NCI-H2029 treated with DMSO at 0.1 percent for 48 hours (cell line): ENCODE measurements around the gene TXNRD1.
"Not testable (repeated sequence)": the region's sequence is repeated elsewhere in the genome, so short reads cannot be mapped to it uniquely, and the experiment has no call there.

ENCODE experiments used
- DNase-seq: peaks from one replicate; lab custom pipeline; 2025; lab: John Stamatoyannopoulos, UW

The TXNRD1 gene

GRCh38 chr12:104323899-104324298 lies 108.3 kb downstream of the TXNRD1 start:
- DNase-seq: no peak

GRCh38 chr12:104328278-104328677 lies 112.7 kb downstream of the TXNRD1 start:
- not testable (repeated sequence) for DNase-seq

GRCh38 chr12:104328790-104329189 lies 113.2 kb downstream of the TXNRD1 start:
- no peak for DNase-seq

GRCh38 chr12:104329707-104330532 lies 114.3 kb downstream of the TXNRD1 start:
- DNase-seq: no peak

- no peak for DNase-seq
Measured at GRCh38 chr12:104331376-104331775, 115.8 kb downstream of the TXNRD1 start.

GRCh38 chr12:104332273-104332672 lies 116.7 kb downstream of the TXNRD1 start:
- not testable (repeated sequence) for DNase-seq

- no peak for DNase-seq
Measured at GRCh38 chr12:104333692-104334255, 118.2 kb downstream of the TXNRD1 start.

GRCh38 chr12:104334581-104334980 lies 119.0 kb downstream of the TXNRD1 start:
- no peak for DNase-seq

- no peak for DNase-seq
Measured at GRCh38 chr12:104336115-104336514, 120.5 kb downstream of the TXNRD1 start.

- DNase-seq: no peak
Measured at GRCh38 chr12:104337030-104337558, 121.5 kb downstream of the TXNRD1 start.

- no peak for DNase-seq
Measured at GRCh38 chr12:104339663-104340062, 124.1 kb downstream of the TXNRD1 start.

GRCh38 chr12:104340177-104340576 lies 124.6 kb downstream of the TXNRD1 start:
- no peak for DNase-seq

GRCh38 chr12:104340925-104341611 lies 125.5 kb downstream of the TXNRD1 start:
- no peak for DNase-seq

GRCh38 chr12:104342147-104342546 lies 126.6 kb downstream of the TXNRD1 start:
- DNase-seq: no peak

- no peak for DNase-seq
Measured at GRCh38 chr12:104342635-104343249, 127.2 kb downstream of the TXNRD1 start.

- no peak for DNase-seq
Measured at GRCh38 chr12:104344682-104345081, 129.1 kb downstream of the TXNRD1 start.

GRCh38 chr12:104345234-104346066 lies 129.9 kb downstream of the TXNRD1 start:
- DNase-seq: no peak

- no peak for DNase-seq
Measured at GRCh38 chr12:104347374-104348075, 131.9 kb downstream of the TXNRD1 start.

GRCh38 chr12:104348283-104348993 lies 132.9 kb downstream of the TXNRD1 start:
- no peak for DNase-seq

- no peak for DNase-seq
Measured at GRCh38 chr12:104348994-104349494, 133.5 kb downstream of the TXNRD1 start.
